GM19463 (cell line): ENCODE data around the gene PRR13.
"Not testable (repeated sequence)": the region's sequence is repeated elsewhere in the genome, so short reads cannot be mapped to it uniquely, and the experiment has no call there.

ENCODE experiments used
- ATAC-seq: cut with Tn5 transposase; IDR thresholded peaks from one replicate; pipeline ENCODE4 v1.9.1; 2021; ENCODE audit warnings: mild to moderate bottlenecking, moderate library complexity; ENCODE audit not compliant: unreplicated experiment

The PRR13 gene, protein sequence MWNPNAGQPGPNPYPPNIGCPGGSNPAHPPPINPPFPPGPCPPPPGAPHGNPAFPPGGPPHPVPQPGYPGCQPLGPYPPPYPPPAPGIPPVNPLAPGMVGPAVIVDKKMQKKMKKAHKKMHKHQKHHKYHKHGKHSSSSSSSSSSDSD

DNA sequence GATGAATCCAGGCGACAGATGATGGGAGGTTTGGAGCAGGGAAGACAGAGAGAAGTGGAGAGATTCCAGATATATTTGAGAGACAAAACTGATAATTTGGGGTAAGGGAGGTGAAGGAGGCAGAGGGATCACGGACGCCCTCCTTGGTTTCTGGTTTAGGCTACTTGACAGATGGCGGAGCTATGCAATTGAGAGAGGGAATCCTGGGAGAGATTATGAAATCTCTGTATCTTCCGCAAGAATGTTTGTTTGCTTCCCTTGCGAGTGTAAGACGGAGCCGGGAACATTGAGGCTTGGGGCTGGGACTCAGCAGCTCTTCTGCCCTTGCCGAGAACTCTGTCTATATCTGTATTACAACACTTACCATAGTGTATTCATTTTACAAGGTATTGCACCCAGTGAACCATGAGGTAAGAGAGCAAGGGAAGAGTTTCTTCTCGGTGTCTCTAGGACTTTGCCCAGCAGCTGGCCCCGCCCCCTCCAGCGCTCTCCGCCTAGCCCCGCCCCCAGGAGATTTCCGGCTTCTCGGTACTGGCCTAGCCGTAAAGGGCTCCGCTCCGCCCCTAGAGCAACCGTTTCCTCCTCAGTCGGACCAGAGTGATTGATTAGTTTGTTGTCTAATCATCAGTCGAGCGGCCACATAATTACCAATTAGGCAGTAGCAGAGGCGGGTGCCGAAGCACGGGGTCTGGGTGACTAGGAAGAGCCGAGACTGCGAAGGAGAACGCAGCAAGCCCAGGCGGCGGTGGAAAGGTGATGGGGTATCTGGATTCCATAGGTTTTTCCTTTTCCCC is at the start of gene PRR13:
Gene PRR13 (plus strand): TSS at position 695 of the 794 bp plus-strand sequence. CDS start 981 bp downstream, outside the sequence.
- ATAC-seq = peak; percentile 97

DNA sequence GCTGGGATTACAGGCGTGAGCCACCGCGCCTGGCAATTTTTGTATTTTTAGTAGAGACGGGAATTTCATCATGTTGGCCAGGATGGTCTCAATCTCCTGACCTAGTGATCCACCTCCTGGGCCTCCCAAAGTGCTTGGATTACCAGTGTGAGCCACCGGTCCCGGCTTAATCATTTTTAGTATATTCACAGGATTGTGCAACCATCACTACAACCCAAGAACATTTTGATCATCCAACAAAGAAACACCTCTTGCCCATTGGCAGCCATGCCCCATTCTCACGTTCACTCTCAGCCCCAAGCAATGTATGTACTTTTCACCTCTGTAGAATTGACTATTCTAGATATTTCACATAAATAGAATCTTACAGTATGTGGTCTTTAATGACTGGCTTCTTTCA is 41.6 kb upstream of the PRR13 start:
- ATAC-seq = no peak

DNA sequence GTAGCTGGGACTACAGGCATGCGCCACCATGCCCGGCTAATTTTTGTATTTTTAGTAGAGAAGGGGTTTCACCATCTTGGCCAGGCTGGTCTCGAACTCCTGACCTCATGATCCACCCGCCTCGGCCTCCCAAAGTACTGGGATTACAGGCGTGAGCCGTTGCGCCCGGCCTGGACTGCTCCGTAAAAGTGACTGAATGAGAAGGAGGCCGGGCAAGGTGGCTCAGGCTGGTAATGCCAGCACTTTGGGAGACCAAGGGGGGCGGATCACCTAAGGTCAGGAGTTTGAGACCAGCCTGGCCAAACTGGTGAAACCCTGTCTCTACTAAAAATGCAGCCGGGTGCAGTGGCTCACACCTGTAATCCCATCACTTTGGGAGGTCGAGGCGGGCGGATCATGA is 39.2 kb upstream of the PRR13 start:
- ATAC-seq = not testable (repeated sequence)

DNA sequence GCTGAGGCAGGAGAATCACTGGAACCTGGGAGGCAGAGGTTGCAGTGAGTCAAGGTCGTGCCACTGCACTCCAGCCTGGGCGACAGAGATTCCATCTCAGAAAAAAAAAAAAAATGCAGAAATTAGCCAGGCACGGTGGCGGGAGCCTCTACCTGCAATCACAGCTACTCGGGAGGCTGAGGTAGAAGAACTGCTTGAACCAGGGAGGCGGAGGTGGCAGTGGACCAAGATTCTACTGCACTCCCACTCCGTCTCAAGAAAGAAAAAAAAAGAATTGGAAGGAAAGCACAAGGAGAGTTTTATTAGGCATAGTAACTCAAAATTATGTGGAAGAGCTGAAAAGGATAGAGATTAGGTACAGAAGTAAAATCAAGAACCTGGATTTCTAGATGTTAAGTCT is 38.7 kb upstream of the PRR13 start:
- no peak for ATAC-seq

DNA sequence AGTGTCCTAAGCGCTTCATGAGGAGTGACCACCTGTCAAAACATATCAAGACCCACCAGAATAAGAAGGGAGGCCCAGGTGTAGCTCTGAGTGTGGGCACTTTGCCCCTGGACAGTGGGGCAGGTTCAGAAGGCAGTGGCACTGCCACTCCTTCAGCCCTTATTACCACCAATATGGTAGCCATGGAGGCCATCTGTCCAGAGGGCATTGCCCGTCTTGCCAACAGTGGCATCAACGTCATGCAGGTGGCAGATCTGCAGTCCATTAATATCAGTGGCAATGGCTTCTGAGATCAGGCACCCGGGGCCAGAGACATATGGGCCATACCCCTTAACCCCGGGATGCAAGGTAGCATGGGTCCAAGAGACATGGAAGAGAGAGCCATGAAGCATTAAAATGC is 30.6 kb upstream of the PRR13 start:
- ATAC-seq = no peak

DNA sequence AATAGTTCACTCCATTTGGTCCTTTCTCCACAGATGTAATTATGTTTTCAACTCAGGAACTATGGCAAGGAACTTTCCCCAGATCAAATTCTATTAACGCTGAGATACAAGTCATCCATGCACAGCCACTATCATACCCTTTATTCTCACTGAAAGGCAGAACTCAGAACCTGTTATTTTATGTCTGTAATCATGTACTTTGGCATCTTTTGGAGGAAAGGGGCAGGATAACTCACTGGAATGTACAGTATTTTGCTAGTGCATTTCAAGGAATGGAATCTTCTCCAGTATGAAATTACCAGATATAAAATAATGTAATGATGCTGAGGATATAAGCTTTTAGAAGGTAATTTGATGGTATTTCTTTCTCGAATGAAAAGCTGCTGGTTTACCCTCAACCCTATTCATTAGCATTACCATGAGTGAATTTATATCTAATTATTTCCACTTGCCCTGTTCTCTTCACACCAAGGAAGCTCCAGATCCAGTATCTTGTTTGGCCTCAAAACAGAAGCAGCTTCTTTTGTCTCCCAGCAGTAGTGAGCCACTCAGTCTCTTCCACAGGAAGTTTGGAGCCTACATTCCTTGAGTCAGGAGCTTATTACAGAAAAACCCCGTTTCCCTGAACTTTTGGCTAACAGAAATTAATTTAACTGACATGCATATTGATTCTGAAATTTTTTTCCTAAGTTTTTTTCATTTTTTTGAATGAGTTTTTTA is 27.9 kb upstream of the PRR13 start:
- ATAC-seq = no peak

DNA sequence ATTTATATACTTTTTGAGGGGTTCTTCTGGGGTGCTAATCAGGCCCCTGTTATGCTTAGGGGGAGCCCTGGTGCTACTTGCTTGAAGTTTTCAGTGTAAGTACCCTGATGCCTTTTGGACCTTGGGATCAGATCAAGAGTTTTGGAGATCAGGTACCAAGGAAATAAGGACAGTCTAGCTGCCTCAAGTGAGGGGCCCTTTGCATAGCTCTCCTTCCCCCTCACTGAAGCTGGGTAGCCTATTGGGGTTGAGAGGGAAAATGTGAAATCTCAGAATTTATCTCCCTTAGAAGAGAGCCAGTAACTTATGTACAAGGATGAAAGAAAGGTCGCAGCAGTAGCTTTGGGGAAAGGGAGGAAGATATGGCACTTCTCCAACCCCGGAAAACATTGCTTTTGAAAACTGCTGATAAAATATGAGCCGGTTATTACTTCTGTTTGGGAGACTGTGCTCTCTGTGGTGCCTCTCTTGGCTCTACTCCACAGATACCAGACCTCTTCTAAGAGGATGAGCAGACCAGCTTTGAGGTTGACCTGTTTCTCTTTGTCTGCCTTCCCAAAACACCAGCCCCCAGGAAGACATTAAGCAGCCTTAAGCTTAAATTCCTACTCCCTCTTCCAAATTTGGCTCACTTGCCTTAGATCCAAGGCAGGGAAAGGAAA is 26.6 kb upstream of the PRR13 start:
- no peak for ATAC-seq

DNA sequence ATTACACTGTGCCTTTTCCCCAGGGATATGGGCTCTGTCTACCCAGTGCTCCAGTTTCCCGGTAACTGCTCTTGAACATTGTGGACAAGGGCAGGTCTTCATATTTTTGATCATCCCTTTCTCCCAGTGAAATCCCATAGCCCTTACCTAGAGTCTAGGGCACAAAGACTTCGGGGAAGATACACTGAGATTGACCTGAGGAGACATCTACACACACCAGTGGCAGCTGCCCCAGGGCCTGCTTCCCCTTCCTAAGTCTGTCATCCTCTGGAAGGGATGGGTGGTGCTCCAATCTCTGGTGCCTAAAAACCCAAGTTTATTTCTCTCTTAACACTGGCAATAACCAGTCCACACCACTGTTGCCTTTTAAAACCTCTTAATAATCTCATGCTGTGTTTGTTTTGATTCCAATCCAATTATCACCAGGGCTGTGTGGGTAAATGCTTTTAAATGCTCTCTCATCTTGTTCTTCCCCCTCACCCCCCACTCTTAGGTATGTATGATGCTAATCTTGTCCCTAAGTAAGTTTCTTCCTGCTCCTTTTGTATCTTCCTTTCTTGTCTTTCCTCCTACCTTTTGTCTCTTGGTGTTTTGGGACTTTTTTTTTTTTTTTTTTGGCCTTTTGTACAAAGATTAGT is 25.7 kb upstream of the PRR13 start:
- ATAC-seq = not testable (repeated sequence)

DNA sequence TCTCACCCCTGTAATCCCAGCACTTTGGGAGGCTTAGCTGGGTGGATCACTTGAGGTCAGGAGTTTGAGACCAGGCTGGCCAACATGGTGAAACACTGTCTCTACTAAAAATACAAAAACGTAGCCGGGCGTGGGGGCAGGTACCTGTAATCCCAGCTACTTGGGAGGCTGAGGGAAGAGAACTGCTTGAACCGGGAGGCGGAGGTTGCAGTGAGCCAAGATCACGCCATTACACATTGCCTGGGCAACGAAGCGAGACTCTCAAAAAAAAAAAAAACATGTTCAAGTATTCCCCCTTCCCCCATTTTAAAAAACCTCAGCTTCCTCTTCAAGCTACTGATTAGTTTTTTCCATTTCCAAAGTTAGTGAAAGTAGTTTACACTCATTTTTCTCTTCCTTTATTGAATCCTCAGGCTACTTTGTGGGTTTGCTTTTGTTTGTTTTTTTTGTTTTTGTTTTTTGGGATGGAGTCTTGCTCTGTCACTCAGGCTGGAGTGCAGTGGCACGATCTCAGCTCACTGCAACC is 24.2 kb upstream of the PRR13 start:
- not testable (repeated sequence) for ATAC-seq

DNA sequence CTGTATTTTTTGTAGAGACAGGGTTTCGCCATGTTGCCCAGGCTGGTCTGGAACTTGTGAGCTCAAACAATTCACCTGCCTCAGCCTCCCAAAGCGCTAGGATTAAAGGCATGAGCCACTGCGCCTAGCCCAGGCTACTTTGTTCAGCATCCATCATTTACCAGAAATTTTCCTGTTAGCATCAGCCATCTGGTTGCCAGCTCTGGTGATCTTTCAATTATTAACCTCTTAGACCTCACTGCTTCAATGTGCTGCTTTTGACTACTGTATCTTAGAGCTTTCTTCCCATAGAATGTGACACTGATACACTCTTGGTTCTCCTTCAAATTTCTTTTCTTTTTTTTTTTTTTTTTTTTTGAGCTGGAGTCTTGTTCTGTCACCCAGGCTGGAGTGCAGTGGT is 23.3 kb upstream of the PRR13 start:
- ATAC-seq = no peak

DNA sequence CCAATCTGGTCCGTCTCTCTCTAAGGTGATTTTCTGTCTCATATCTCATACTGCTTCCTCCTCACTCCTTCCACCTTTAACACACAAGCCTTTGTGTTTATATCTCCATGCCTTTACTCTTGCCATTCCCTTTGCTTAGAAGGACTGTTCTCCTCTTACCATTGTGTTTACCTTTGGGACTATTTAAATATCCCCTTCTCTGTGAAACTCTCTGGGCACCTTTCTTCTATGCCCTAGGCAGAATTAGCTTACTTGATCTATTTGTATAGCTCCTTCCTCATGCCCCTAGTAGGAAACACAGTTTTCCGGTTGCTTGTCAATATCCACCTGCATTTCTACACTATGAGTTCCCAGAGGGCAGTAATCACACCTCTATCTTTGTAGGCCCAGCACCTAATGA is 21.8 kb upstream of the PRR13 start:
- no peak for ATAC-seq

DNA sequence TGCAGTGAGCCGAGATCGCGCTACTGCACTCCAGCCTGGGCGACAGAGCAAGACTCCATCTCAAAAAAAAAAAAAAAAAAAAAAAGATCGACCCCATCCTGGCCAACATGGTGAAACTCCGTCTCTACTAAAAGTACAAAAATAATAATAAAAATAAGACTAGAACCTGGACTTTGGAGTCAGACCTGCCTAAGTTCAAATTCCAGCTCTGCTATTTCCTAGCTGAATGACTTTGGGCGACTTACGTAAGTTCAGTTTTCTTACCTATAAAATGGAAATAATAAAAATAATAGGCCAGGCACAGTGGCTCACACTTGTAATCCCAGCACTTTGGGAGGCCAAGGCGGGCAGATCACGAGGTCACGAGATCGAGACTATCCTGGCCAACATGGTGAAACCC is 19.3 kb upstream of the PRR13 start:
- not testable (repeated sequence) for ATAC-seq

DNA sequence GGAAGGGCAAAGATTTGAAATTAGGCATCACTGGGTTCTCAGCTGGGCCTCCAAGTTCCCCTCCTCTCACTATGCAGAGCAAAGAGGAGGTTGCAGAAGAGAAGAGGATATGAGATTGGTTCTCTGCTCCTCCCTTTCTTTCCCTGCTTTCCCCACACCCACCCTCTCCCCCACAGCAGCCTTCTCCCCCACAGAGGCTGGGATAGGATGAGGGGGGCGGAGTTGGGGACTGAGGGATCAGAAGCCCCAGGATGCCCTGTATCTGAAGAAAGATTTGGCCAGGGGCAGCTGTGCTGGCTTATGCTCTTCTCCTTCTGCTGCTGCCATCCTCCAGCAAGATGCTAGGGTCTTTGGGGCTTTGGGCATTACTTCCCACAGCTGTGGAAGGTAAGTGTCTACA is 17.9 kb upstream of the PRR13 start, which contains the start of gene AMHR2:
Gene AMHR2 (plus strand): TSS at position 259 of the 400 bp plus-strand sequence. CDS start 80 bp downstream, at position 339.
- ATAC-seq = no peak

DNA sequence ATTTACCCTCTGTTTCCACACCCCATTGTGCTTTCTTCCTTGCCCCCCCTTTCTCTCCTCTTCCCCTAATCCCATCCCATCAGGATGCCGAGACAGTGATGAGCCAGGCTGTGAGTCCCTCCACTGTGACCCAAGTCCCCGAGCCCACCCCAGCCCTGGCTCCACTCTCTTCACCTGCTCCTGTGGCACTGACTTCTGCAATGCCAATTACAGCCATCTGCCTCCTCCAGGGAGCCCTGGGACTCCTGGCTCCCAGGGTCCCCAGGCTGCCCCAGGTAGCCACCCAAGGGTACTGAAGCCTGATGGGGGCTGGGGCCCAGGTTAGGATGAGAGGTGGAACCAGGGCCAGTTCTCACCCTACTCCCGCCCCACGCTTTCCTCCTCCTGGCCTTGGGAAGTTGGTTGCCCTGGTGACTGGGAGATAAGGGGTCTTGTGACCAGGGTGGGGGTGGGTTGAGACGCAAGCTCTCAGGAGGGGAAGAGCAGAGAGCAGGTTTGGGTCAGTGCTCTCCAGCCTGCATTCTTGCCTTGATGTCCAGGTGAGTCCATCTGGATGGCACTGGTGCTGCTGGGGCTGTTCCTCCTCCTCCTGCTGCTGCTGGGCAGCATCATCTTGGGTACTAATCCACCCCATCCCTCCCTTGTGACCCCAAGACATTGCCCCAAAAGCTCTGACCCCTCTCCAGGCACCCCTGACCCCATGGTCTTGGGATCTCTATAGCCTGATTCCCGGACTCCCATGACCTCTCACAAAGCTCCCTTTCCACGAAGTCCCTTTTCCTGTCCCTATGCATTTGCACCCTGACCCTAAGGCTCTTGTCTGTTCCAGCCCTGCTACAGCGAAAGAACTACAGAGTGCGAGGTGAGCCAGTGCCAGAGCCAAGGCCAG is 16.7 kb upstream of the PRR13 start:
- no peak for ATAC-seq

DNA sequence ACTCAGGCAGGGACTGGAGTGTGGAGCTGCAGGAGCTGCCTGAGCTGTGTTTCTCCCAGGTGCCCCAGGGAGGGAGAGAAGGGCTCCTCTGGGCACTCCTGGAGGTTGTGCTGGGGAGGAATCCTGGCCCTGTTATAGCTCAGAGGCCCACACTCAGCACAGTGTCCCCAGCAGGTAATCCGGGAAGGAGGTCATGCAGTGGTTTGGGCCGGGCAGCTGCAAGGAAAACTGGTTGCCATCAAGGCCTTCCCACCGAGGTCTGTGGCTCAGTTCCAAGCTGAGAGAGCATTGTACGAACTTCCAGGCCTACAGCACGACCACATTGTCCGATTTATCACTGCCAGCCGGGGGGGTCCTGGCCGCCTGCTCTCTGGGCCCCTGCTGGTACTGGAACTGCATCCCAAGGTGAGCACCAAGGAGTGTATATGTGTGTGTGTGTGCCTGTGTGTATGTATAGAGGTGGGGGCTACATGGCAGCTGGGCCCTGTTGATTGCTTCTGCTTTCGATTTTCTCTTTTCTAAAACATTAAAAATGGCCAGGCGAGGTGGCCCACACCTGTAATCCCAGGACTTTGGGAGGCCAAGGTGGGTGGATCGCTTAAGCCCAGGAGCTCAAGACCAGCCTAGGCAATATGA is 15.9 kb upstream of the PRR13 start:
- no peak for ATAC-seq

DNA sequence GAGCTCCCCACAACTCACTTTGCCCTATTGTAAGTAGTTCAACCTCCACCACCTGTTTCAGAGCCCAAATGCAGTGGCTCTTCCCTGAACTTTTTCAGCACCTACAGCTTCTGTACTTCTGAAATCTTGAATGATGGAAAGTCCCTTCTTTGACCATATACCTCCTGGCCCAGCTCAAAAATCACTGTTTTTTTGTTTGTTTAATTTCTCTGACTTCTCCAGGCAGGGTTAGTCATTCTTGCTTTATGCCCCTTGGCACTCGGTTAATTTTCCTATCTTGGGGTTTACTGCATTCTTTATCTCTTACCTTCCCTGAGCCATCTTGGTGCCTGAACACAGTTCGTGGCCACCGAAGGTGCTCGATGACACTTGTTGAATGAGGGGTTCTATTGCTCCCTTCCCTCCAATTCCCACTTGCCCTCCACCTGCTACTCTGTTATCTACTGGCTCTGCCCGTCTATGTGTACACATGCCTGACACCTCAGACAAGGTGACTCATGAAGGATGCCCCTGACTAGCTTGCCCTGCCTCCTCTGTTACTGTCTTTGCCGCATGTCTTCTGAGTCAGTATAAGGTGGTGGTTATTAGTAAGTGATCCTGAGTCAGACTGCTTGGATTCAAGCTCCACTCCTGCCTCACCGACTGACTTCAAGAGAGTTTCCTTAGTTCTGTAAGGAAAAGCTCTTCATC is 13.5 kb upstream of the PRR13 start:
- ATAC-seq = no peak

DNA sequence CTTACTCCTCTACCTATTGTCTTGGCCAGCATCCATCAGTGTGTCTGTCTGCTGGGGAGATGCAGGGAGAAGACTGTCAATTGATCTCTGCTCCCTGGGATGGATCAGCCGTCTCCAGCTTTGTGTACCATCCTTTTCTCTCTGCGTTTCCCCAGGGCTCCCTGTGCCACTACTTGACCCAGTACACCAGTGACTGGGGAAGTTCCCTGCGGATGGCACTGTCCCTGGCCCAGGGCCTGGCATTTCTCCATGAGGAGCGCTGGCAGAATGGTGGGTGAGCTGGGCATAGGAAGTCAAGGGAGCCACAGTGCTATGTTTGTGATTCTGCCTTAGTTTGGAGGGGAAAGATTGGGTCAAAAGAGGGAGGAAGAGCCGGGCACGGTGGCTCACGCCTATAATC is 12.8 kb upstream of the PRR13 start:
- no peak for ATAC-seq

DNA sequence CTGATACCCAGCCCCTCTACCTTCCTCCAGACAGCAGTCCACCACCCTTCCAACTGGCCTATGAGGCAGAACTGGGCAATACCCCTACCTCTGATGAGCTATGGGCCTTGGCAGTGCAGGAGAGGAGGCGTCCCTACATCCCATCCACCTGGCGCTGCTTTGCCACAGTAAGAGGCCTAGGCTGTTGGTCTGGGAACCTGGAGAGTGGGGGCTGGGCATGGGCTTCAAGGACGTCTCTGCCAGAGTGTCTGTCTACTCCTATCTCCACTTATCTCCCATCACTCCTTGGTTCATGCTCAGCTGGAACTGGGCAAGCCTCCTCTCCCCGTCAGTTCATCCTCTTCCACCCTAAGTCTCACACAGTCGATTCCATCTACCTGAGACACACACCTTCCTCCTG is 11.4 kb upstream of the PRR13 start:
- no peak for ATAC-seq

DNA sequence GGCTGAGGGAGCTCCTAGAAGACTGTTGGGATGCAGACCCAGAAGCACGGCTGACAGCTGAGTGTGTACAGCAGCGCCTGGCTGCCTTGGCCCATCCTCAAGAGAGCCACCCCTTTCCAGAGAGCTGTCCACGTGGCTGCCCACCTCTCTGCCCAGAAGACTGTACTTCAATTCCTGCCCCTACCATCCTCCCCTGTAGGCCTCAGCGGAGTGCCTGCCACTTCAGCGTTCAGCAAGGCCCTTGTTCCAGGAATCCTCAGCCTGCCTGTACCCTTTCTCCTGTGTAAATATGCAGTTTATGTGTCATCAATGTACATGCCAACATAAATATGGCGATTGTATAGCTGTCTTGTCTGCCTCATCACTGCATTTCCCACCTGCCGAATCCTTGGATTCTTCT is 10.3 kb upstream of the PRR13 start:
- ATAC-seq = no peak
